ENCODE data around the gene UBE2S.

UBE2S gene

DNA sequence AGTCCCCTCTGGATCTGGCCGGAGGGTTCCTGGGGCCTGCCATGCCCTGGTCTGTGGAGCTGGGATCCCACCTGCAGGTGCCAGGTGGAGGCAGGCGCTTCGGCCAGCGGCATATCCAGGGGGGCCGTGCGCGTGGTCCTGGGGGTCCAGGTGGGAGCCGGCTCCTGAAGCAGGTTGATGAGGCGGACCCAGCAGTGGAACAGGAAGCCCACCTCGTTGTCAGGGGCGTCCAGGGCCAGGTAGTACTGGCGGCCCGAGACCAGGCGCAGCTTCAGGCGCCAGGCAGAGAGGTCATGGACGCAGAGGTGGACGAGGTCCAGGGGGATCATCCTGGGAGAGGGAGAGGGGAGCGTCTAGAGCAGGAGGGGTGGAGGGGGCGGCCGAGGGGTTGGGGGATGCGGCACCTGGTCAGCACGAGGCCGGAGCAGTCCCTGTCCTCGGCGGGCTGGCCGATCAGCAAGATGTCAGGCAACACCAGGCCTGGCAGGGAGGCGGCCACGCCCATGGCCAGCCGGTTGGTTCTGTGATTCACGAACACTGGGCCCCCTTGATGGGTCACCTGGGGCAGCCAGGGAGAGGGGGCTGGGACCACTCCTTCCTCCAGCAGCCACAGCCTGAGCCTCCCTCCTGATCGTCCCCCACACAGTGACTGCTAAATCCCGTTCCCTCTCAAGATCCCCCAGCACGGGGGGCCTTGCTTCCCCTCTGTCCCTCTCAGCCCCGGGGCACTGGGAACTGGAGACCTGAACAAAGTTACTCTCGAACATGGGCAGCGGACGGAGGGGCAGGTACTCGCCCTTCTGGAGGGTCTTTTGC, 45.2 kb downstream of the UBE2S start:
- no peak for DNase-seq

DNA sequence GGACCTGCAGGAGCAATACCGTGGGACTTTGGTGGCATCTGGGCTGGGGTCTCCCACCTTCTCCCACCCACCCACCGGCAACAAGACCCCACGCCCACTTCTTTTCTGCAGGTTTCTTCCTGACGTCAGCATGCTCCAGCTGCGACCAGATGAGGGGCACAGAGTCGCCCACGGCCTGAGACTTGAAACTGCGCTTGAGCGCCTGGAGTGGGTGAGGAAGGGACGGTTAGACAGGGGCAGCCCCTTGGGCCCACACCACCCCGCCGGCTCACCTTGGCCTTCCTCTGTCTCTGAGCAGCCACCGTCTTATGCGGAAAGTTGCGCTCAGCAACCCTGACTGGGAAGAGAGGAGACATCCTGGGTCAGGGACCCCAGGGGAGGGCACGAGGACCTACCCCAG, 46.7 kb downstream of the UBE2S start:
- DNase-seq = no peak

DNA sequence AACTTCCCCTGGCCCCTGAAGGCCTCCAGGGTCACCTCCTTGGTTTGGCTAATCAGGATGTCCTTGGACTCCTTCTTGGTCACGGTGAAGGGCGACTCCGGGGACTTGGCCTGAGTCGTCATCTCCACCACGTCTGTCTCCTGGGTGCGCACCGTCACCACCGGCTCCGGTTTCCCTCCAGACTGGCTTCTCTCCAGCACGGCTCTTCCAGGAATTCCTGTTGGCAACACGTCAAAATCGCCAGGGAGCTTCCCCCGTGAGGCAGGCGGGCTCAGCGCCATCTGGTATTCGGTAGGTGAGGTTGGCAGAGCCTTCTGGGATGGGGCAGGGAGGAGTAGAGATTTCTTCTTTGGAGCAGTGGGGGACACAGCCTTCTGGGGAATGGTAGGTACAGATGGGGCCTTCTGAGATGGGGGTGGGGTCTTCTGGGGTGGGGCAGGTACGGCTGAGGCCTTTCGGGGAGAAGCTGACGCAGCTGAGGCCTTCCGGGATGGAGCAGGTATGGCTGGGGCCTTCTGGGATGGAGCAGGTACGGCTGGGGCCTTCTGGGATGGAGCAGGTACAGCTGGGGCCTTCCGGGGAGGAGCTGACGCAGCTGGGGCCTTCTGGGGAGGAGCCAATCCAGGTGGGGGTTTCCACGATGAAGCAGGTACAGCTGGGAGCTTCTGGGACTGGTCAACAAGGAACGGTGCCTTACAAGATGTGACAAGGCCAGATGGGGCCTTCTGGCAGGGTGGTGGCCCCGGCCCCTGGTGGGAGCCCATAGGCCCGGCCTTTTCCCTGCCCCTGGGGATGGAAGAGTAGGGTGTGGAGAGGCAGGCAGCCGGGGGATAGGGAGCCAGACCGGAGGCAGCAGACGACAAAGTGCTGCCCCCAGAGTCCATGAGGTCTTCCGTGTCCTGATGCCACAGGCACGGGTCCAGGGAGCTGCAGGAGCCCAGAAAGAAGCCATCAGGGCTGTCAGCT, 48.4 kb downstream of the UBE2S start:
- DNase-seq = no peak

DNA sequence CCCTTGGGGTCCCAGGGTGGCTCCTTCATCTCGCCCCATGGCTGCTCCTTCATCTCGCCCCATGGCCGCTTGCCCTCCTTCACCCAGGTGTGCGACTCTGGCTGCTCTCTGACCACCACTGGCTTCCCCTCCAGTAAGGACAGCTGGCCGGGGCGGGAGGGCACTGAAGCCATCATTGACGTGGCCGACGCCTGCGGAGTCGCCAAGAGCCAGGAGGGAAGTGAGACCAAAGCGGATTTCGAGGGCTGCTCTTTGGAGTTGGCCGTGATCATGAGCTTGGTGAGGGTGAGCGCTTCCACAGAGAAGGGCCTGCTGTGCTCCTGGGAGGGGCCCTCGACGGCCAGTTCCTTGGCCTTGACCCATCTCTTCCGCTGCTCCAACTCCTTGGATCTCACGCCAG, 49.1 kb downstream of the UBE2S start:
- DNase-seq = no peak

DNA sequence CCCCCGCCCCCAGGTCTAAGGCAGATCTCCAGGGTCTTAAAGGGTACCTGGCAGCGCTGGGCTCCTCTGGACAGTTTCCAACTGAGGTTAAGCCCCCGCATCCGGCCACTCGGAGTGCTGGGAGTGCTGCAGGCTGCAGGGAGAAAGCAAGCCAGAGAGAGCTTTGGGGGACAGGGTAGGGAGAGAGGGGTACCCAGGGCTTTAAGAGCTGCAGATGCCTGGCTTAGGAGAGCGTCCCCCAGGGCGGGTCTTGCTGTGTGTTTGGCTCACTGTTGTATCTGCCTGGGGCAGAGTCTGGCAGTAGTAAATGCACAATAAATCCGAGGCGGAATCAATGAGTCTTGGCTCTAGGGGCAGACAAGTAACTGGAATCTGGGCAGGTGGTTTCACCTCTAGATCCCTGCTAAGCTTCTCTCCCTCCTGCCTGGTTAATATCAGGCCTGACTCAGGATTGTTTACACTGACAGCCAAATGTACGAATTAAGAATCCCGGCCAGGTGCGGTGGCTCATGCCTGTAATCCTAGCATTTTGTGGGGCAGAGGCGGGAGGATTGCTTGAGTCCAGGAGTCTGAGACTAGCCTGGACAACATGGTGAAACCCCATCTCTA, 52.3 kb downstream of the UBE2S start:
- no peak for DNase-seq

DNA sequence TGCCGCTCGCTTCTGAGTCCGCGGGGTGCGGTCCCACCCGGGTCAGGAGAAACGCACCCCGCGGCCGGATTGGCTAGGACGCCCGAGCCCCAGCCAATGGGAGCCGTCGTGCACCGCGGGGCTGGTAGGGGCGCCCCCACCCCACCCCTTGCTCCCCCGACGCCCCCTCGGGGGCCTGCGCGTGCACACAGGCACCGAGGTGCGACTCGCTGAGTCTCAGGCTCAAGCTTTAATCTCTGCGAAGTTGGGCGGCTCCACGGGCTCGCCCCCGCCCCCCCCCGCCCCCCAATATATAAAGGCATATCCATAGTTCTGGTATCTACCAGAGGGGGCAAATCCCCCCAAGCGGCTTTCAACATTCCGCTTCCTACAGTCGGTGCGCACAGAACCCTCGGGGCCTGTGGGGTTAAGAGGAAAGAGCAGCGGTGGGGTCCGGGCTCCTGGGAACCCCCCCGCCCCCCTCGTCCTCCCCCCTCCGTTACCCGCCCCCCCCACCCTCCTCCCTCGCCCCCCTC, 52.8 kb downstream of the UBE2S start, which contains the start of gene COX6B2:
Gene COX6B2, minus strand, starts transcription at position 22 of the 515 bp plus-strand sequence. CDS start 198 bp downstream, outside the sequence.
- no peak for DNase-seq

DNA sequence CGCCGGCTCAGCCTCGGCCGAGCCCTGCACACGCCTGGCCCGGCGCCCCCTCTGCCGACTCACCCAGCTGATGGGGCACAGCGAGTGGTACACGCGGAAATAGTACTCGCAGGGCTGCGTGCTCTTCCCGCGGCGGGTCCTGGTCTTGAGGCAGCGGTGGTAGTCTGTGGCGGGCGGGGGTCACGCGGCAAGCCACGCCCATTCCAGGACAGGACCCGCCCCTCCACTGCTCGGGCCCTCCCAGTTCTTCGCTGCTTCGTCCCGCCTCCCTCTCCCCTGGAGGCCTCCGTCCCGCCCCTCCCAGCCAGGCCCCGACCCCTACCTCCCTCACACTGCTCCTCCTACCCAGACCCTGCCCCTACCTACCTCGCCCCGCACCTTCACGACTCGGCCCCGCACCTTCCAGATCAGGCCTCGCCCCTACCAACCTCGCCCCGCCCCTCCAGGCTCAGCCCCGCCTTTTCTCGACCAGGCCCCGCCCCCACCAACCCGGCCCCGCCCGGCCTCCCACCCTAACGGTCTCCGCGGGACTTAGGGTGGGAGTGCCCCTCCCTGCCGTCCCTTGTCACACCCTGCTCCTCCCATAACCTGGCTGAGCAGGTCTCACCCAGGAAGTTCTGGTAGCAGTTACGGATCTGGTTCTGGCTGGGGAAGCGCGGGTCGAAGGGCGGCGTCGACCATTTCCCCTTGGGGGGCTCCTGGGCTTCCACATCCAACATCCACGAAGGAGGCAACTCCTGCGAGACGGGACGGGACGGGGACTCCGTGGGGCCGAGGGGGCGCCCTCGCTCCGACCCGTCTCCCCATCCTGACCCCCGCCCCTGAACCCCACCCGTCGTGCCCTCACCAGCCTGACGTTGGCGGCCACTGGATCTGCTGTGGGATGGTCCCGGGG, 53.5 kb downstream of the UBE2S start:
- DNase-seq = peak; percentile 30 to 65

DNA sequence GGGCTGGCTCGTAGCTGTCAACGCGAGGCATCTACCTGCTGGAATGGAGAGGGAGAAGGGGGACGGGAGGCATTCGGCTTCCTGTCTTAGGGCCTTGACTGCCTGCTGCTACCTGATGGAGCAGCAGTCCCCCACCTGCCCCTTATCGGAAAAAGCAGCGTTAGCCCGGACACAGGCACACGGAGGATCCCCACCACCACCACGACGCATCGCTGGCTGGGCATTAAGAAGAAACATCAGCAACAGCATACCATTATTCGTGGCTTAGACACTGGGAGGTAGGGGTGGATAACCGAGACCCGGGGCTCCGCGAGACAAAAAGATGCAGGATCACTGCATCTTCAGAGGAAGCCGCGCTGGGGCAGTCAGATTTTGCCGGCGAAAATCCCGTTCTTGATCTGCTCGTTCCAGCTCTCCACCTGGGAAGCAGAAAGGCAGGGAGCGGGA, 54.2 kb downstream of the UBE2S start:
- no peak for DNase-seq

DNA sequence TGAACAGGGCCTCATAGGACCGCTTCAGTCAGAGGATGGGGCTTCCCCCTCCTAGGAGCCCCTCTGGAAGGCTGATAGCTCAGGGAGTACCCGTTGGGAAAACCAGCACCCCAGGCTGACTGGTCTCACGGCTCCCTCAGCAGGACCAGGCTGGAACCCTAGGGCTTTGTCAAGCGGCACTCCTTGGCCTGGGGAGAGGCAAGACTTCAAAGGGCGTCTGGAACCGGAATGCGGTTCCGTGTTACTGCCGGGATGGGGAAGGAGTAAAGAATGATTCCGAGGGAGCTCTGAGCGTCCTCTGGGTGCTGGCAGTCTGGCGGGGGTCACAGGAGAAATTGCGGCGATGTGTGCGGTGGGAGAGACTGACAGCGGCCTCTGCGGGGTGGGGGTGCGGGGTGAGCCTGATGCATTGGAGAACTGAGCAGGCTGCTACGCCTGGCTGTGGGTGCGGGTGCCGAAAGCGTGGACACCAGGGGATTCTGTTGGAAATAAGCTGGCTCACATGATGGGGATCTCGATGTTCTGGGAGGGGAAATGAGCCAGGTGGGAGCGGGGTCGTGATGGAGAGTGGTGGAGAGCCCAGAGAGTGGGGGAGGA, 54.9 kb downstream of the UBE2S start:
- DNase-seq = no peak

DNA sequence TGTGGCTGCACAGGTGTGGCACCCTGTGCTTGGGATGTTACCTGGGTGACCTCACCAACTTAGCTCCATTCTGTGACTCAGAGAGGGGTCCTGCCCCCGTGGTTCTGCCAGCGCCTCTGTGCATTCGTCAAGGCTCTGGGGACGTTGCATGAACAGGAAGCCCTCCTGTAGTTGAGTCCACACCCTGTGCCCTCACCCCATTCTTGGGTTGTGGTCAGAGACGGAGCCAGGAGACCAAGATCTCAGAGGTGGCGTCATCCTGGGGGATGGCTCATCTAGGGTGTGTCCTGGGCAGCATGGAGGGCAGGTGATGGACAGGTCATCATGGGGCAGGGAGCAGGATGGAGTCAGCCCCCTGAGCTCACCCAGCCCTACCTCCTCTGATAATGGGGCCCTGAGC, 55.5 kb downstream of the UBE2S start:
- no peak for DNase-seq

DNA sequence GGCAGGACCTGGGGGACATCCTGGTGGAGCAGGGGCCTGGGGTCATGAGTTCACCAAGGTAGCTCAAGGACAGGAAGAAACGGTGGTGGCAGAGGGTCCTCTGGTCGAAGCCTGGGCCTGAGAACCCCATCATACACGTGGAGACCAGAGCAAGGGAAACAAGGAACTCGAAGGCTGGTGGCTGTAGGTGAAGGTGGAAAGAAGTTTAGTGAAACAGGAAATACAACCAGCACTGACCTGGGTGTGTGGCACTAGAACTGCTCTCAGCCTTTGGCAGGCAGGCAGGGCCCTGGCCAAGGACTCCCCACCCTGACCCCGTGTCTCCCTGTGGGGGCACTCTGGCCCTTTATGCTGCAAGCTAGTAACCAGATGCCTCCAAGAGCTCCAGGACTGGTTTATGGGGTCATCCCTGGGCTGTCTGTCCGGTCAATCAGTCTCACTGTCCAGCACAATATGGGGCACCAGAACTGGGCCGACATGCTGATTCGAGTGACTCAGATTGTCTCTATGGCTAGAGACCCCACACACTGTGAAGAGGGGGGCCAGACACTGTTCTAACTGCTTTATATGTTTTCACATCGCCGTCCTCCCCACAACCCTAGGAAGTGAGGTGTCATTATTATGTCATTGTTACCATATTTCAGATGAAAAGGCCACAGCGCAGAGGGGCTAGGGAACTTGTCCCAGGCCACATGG, 56.8 kb downstream of the UBE2S start:
- DNase-seq = no peak

Data from inflammatory macrophage (primary cell).